Stimulated activated CD8-positive, alpha-beta memory T cell treated with anti-CD3 and anti-CD28 coated beads, Interleukin-12 subunit alpha, Interleukin-12 subunit beta, amount 100 ng/mL, for 24 hours (primary cell): ENCODE data around the gene CLHC1.
"Not testable (repeated sequence)": the region's sequence is repeated elsewhere in the genome, so short reads cannot be mapped to it uniquely, and the experiment has no call there.

Source experiments
- DNase-seq: peaks from one replicate; pipeline ENCODE4 v3.0.0-alpha.2; 2020; ENCODE audit errors: extremely low read depth

Gene CLHC1

DNA sequence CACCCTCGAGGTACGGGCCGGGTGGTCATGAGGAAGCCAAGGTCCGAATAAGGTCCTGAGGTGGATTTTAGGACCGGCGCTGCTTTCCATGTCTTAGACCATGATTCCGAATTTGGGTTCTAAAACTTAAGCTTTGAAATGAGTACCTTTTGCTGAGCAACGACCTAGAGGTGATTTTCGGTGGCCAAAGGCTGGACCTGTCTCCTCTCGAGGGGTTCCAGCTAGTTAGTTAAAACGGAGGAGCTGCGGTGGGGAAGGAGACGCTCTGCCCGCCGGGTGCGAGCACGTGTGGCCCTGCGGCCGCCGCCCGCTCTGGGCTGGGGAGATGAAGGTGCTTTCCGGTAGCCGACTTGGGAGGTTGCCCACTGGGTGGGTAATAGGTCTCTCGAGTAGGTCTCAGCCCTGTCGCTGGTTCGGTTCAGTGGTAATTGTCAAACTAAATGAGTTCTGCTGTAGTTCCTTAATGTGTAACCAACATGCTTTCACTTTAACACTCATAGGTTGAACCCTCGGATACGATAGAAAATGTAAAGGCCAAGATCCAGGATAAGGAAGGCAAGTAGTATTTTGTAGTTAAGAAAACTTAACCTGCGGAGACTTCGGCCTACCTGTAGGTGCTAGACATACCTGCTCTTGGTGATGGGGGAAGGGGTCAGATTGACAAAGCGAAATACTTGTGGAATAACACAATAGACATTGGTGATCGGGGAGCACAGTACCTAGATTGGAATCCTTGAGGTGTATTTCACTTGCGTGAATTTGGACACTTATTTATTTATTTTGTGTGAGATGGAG is 967 bp upstream of the CLHC1 start:
- DNase-seq: no peak

DNA sequence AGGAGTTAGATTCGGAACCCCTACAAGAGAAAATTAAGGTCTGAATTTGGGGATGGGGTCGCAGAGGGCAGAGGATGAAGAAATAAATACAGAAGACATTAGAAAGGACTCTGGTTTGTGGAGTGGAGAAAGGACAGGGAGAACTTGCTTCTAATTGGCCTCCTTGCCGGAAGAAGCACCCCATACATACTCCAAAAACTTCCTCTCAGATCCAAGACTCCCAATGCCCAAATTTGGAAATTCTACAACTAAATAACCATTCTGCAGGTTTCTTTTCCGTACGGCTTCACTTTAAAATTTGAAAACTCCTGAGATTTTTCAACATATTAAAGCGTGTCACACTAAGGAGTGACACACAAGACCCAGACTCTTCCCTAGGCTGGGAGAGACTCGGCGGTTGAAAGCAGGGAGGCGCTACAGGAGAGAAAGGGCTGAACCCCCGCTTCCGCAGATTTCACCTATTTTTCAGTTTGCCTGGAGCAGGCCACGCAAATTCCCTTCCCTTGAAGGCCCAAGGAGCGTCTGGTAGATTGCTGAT is 478 bp downstream of the CLHC1 start:
- DNase-seq: no peak

DNA sequence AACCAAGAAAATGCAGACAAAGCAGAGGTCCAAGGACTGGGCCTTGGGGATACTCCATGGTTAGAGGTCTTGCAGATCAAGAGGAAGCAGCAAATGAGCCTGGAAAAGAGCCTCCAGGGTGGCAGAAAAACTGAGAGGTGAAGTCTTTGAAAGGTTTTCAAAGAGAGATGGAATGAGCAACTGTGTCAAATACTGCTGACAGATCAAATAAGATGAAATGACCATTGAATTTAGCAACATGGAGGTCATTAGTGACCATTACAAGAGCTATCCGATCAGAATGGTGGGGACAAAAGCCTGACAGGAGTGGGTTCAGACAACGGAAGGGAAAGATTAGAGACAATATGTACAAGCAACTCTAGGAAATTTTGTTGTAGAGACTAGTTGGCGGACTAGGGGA is 1.5 kb downstream of the CLHC1 start:
- no peak for DNase-seq

DNA sequence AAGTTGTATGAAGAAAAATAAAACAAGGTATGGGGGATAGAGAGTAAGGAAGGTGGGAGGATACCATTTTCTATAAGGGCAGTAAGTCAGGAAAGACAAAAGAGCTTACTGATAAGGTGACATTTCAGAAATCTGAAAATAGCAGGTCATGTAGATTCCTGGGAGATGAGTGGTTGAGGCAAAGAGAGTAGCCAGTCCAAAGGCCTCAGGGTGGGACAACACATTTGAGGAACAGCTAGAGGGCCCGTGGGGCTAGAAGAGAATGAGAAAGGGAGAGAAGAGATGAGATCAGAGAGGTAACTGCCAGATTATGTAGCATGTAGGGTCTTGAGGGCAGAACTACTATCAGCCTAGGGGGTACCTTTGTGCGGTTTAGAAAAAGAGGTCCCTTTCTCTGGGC is 2.9 kb downstream of the CLHC1 start:
- no peak for DNase-seq

DNA sequence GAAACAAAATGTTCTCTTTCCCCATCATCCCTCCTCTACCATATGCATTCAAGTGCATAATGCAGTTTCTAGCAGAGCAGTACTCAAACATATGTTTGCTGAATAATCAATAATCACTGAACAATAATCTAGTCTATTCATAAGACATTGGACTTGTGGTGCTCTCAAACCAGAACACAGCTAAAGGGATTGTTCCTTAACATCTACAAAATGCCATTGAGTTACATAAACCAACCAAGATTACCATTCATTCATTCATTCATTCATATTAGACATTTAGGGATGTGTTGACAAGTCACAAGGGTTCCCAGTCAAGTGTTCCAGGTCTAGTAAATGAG is 3.9 kb downstream of the CLHC1 start:
- DNase-seq: no peak

DNA sequence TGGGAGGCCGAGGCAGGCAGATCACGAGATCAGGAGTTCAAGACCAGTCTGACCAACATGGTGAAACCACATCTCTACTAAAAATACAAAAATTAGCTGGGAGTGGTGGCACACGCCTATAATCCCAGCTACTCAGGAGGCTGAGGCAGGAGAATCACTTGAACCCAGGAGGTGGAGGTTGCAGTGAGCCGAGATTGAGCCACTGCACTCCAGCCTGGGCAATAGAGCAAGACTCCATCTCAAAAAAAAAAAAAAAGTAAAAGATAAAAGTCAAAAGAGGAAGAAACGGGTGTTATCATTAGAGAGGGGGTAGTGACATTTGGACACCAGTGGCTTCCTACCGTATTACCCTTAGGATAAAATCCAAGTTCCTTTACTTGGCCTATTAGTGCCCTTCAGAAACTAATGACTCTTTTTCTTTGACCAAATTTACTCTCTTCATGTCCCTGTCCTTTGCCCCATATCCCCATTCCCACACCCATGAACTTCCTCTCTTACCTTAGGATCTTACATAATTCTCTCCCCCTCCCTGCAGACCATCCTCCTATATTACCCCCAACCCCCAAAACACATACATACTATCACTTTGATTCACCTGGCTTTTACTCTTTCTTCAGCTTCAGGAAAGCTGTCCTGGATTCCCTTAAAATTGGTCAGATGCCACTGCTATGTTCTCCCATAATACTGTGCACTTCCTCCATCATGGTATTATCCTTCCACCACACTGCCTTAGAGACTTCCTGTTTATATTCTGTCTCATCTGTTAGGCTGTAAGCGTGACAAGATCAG is 4.5 kb downstream of the CLHC1 start:
- DNase-seq: not testable (repeated sequence)

DNA sequence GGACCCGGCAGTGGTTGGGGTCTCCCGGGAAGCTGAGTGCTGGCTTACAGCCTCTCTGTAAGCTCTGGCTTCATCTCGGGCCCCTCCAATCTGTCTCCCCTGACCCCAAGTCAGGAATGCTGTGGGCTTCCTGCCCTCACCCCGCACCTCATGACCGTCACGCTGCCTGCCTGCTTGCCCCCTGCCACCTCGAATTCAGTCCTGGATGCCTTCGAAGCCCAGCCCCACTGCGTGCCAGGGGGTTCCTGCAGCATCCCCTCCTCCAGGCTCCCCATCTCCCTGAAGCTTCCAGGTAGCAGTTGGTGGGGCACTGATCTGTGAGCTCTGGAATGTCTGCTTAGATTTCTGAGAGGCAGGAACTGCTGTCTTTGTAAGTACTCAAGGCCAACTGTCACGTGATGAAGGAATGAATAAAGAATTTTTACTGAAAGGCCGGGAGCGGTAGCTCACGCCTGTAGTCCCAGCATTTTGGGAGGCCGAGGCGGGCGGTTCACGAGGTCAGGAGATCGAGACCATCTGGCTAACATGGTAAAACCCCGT is 6.5 kb downstream of the CLHC1 start:
- no peak for DNase-seq

DNA sequence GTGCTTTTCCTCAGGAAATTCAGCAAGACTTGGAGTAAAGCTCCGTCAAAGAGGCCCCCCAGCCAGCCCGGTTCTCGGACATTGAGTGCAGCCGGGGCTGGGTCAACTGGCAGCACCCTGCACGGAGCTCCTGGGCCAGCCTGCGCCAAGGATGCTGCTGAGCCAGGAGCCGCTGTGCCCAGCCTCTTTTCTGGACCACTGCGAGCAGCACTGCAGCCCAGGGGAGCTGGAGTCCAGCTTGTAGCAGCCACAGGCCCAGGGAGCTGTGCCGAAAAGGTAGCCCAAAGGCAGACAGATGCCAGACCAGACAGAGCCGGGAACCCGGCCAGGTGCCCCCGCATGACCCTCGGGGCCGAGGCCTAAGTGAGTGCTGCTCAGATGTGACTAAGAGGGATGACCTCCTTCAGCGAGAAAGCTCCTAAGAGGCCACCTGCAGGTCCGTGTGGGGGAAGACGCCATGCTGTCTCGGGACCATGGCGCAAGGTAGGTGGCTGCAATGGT is 7.3 kb downstream of the CLHC1 start:
- DNase-seq: no peak

DNA sequence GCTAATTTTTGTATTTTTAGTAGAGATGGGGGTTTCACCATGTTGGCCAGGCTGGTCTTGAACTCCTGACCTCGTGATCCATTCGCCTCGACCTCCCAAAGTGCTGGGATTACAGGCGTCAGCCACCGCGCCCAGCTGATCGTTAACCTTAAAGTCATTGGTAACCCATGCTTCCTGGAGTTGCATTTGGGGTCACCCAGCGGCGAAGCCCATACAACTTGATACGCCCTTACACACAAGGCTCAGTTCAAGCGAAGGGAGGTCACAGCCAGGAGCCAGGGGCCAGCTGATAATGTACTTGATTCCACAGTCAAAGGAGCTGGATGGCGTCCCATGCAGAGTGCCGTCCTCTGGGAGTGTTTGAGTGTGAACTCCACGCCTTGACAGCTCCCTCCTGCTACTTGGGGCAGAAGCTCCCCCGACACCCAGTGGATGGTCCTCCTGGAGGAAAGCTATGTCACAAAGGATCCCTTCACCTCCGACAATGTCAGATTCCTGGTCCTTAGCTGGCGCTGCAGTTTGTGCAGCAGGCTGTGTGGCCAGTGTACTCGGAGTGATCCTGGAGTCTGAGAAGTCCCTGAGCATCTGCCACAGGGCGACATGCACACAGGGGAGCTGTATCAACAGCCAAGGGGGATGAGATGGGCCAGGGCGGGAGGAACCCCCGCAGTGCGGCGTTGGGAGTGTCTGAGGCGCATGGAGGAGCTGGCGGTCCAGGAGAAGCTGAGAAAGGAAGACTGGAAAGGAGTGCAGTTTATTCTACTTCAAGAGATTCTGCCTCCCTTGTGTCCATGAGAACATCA is 7.9 kb downstream of the CLHC1 start:
- no peak for DNase-seq

DNA sequence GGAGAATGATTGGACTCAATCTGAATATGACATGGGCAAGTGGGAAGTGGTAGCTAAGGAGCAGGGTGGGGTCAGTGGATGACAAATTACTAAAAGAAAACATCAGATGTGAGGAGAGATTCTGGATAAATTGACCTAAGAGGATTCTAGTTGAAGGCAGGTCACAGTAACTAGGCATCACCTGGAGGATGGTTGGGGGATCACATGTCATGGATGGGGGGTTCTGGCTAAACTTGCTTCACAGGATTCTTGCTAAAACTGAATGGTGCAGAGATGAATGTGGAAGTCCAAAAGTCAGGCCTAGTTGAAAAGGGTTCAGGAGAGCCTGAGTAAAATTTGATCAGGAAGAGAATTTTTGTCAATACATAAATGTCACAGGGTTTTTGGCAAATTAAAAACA is 18.3 kb downstream of the CLHC1 start:
- DNase-seq: no peak

DNA sequence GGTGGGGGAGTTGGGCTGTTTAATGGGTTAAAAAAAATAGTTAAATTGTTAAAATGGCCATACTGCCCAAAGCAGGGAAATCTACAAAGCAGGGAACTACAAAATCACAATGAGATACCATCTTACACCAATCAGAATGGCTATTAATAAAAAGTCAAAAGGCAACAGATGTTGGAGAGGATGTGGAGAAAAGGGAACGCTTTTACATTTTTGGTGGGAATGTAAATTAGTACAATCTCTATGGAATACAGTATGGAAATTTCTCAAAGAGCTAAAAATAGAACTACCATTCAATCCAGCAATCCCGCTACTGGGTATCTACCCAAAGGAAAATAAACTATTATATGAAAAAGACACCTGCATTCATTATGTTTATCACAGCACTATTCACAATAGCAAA is 27.1 kb downstream of the CLHC1 start:
- DNase-seq: no peak

DNA sequence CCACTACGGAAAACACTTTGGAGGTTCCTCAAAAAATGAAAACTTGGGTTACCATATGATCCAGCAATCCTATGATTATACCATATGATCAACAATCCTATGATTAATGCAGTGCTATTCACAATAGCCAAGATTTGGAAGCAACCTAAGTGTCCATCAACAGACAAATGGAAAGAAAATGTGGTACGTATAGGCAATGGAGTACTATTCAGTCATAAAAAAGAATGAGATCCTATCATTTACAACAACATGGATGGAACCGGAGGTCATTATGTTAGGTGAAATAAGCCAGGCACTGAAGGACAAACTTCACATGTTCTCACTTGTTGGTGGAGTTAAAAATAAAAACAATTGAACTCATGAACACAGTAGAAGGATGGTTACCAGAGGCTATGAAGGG is 27.6 kb downstream of the CLHC1 start:
- DNase-seq: no peak

DNA sequence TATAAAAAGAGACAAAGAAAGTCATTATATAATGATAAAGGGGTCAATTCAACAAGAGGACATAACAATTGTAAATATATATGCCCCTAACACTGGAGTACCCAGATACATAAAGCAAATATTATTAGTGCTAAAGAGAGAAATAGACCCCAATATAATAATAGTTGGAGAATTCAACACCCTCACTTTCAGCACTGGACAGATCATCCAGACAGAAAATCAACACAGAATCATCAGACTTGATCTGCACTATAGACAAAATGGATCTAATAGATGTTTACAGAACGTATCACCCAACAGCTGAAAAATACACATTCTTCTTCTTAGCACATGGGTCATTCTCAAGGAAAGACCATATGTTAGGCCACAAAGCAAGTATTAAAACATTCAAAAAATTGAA is 31.7 kb downstream of the CLHC1 start:
- DNase-seq: no peak

DNA sequence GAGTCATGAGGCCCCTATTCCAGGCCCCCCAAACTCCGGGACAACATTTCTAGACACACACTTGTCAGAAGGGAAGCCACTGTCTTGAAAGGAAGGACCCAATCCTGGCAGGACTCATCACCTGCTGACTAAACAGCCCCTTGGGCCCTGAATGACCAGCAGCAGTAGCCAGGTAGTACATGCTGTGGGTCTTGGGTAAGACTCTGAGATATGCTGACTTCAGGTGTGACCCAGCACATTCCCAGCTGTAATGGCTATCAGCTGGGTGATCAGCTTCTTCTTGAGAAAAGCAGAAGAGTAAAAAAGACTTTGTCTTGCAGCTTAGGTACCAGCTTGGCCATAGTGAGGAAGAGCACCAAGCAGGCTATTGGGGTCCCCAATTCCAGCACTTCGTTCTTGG is 35.6 kb downstream of the CLHC1 start:
- no peak for DNase-seq

DNA sequence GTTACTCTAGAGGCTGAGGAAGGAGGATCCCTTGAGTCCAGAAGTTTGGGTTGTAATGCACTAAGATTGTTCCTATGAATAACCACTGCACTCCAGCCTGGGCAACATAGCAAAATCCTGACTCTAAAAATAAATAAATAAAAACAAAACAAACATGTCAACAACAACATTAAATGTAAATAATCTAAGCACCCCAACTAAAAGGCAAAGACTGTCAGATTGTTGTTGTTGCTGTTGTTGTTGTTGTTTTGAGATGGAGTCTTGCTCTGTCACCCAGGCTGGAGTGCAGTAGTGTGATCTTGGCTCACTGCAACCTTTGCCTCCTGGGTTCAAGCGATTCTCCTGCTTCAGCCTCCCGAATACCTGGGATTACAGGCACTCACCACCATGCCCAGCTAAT is 40.2 kb downstream of the CLHC1 start:
- not testable (repeated sequence) for DNase-seq

DNA sequence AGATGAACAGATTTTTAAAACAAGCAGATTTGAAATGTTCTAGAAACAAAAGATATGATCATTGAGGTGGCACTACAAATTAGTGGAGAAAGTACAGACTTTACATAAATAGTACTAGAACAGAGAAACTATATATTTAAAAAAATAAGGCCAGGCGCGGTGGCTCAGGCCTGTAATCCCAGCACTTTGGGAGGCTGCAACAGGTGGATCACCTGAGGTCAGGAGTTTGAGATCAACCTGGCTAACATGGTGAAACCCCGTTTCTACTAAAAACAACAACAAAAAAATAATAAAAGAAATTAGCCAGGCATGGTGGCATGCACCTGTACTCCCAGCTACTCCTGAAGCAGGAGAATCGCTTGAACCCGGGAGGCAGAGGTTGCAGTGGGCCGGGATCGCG is 45.3 kb downstream of the CLHC1 start:
- DNase-seq: not testable (repeated sequence)

DNA sequence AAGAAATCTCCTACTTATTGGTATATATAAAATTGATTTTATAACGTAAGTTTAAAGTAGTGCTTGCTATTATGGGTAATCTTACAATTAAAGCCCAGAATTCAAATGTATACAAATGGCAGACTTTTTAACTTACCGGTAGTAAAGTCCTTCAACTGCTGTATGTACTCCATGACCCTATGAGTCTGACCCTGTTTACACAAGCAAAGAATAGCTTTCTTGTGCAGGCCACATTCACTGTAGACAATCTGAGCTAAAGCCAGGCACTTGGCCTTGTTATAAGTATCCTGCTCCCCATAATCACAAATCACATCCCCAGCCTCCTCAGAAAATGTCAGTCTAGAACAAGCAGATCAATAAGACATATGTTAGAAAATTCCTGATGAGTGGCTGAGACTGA is 51.7 kb downstream of the CLHC1 start:
- DNase-seq: no peak

DNA sequence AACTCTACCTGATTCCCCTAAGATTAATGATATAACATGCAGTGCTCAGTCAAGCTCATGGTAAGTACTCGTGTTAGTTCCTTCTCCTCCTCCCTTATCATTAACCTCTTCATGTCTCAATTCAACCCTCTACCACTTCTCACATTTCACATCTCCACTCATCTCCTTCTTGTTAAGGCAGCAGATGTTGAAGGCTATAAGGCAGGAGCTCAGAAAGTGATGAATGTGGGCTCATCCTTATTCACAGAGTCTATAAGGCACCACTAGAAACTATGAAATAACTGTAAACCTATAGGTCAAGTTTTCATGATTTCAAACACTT is 56.0 kb downstream of the CLHC1 start:
- no peak for DNase-seq

DNA sequence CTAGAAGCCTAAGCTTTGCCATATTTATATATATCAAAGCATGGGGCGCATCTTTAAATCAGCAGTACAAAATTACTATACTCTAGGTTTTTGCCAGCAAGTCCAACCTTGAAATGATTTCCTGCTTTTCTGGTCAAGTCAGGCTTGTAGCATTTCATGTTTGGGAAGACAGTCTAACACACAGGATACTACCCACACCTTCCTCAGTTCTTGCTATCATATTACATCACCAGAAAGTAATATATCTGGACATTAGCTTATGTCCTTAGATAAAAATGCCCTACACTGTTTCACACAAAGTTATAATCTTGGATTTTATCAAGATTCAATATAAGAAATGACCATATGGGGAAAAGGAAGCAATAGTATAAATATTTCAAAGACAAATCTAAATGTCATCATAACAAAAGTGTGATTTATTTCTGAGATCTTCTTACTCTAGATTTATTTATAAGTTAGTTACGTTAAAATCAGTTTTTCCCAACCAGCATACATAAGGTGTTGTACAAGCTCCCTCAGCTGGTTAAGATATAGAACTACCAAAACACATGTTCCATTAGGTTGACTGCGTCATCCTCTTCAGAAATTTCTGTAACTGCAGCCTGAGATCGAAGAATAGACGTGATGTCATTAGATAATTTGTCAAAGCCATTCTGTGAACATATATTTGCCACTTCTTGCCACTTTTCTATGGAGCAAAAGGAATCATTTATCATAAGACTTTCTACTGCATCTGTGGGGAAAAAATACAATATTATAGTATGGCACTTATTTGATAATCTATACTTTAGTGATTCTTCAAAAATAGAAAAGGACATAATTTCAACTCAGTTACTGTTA is 56.6 kb downstream of the CLHC1 start:
- DNase-seq: no peak

DNA sequence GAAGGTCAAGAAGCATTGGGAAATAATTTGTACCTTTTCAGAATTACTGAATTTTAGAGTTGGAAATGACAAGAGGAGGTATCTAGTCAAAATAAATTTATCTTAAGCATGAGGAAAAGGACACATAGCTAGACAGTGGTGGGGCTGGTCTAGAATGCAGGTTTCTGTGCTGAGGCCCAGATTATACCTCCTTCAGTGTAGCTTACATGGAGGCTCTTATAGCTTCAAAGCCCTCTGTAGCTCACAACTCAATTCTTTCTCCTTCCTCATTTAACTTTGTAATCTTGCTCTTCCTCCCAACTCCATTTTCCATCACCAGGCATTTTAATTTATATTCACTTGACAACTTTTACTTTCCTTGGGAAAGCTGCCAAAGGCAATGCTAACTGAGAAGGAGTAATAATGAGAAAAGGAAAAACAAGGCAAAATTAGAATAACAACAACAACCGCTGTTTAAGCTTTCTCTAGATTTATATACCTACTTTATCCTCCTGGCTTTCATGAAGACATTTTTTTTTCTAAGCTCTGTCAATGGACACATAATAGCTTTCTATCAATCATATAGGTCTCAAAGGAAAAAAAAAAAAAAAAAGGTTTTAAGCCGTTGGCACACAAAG is 58.5 kb downstream of the CLHC1 start:
- DNase-seq: no peak

DNA sequence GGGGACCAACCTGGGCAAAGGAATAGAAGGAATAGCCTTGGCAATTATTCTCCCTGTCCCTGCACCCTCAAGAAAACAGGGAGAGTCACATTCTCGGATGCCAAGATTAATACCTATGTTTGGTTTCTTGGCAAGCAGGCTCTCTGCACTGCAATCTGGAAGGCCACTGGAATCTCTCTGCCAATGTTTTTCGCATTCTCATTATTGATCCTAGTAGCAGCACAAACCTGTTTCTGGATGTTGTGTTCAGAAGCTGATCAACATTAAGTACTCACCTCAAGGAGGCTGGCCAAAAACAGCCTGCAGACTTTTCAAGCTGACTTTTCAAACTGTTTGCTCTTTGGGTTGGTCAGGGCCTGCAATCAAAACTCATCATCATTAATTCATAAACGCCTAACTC is 62.2 kb downstream of the CLHC1 start:
- DNase-seq: no peak
